ENCODE measurements around the gene OSBPL7. TPM values are rescaled to one million over a fixed set of nuclear protein-coding genes. Genes with fewer than 3 reads are reported as not detected.
A peak's percentile ranks its signal among the peaks of the same experiment; 100 is the strongest.

OSBPL7 gene
- total RNA-seq, 1 donor from 2014 or later, result 30.0 TPM

- H3K4me3 Mint-ChIP-seq (ENCODE audit: unreplicated experiment), result no peak overlapping the region
- no peaks in the 10 kb centered on the region for H3K9me3 Mint-ChIP-seq (ENCODE audit: unreplicated experiment)
- no peak for TF ChIP-seq CTCF (IDR thresholded peaks at IDR 0.05; ENCODE audit: partially characterized antibody, unreplicated experiment)
- peaks cover 7% of the 10 kb centered on the region for H3K4me1 Mint-ChIP-seq (ENCODE audit: low read depth, unreplicated experiment)
- peaks cover 9% of the 10 kb centered on the region for H3K27me3 Mint-ChIP-seq (ENCODE audit: unreplicated experiment)
- H3K27ac Mint-ChIP-seq (ENCODE audit: unreplicated experiment), result no peak overlapping the region
- no peak for DNase-seq
- H3K36me3 Mint-ChIP-seq (ENCODE audit: unreplicated experiment), result no peaks in the 10 kb centered on the region
Measured at GRCh38 chr17:47844227-47844626, 22.6 kb upstream of the OSBPL7 start.

GRCh38 chr17:47843391-47843730 lies 21.8 kb upstream of the OSBPL7 start:
- H3K4me3 Mint-ChIP-seq (ENCODE audit: unreplicated experiment), result no peak overlapping the region
- peaks cover 5% of the 10 kb centered on the region for H3K27me3 Mint-ChIP-seq (ENCODE audit: unreplicated experiment)
- TF ChIP-seq CTCF (IDR thresholded peaks at IDR 0.05; ENCODE audit: partially characterized antibody, unreplicated experiment), result no peak

GRCh38 chr17:47841488-47842291 lies 20.1 kb upstream of the OSBPL7 start:
- DNase-seq, result no peak
- no peaks in the 10 kb centered on the region for H3K9me3 Mint-ChIP-seq (ENCODE audit: unreplicated experiment)
- H3K36me3 Mint-ChIP-seq (ENCODE audit: unreplicated experiment), result no peaks in the 10 kb centered on the region
- H3K4me3 Mint-ChIP-seq (ENCODE audit: unreplicated experiment), result peak overlapping the region; percentile 89
- TF ChIP-seq CTCF (IDR thresholded peaks at IDR 0.05; ENCODE audit: partially characterized antibody, unreplicated experiment), result peak; percentile 52
- H3K27me3 Mint-ChIP-seq (ENCODE audit: unreplicated experiment), result peaks cover 7% of the 10 kb centered on the region
- peak overlapping the region; percentile 71 for H3K27ac Mint-ChIP-seq (ENCODE audit: unreplicated experiment)
- peaks cover 7% of the 10 kb centered on the region for H3K4me1 Mint-ChIP-seq (ENCODE audit: low read depth, unreplicated experiment)

More at GRCh38 chr17:47843391-47843730, 21.8 kb upstream of the OSBPL7 start:
- DNase-seq, result no peak
- Mint-ChIP-seq H3K27ac (ENCODE audit: unreplicated experiment) (no peak overlapping the region), H3K4me1 (ENCODE audit: low read depth, unreplicated experiment) (peaks cover 7% of the 10 kb centered on the region), H3K36me3 (ENCODE audit: unreplicated experiment) (no peaks in the 10 kb centered on the region), H3K9me3 (ENCODE audit: unreplicated experiment) (no peaks in the 10 kb centered on the region)

GRCh38 chr17:47840742-47841487 lies 19.3 kb upstream of the OSBPL7 start, which contains the start of gene SCRN2:
Gene SCRN2 (minus strand): TSS chr17:47841273. CDS start chr17:47840843, 430 bp downstream.
- H3K4me3 Mint-ChIP-seq (ENCODE audit: unreplicated experiment), result peak within 1 kb of the TSS; percentile 89
- H3K27ac Mint-ChIP-seq (ENCODE audit: unreplicated experiment), result peak within 1 kb of the TSS; percentile 71

More at GRCh38 chr17:47840742-47841487, 19.3 kb upstream of the OSBPL7 start, which contains the start of gene SCRN2:
- DNase-seq, result peak; percentile 97
- peaks cover 7% of the 10 kb centered on the region for H3K4me1 Mint-ChIP-seq (ENCODE audit: low read depth, unreplicated experiment)
- H3K27me3 Mint-ChIP-seq (ENCODE audit: unreplicated experiment), result peaks cover 4% of the 10 kb centered on the region
- H3K36me3 Mint-ChIP-seq (ENCODE audit: unreplicated experiment), result no peaks in the 10 kb centered on the region
- no peaks in the 10 kb centered on the region for H3K9me3 Mint-ChIP-seq (ENCODE audit: unreplicated experiment)
- TF ChIP-seq CTCF (IDR thresholded peaks at IDR 0.05; ENCODE audit: partially characterized antibody, unreplicated experiment), result peak; percentile 92
